Measurements from ENCODE around the gene CAB39. TPM values are rescaled to one million over a fixed set of nuclear protein-coding genes. Genes with fewer than 3 reads are reported as not detected.

CAB39 gene
- polyA plus RNA-seq, 1 donor from 2014 or later = 118 TPM

DNA sequence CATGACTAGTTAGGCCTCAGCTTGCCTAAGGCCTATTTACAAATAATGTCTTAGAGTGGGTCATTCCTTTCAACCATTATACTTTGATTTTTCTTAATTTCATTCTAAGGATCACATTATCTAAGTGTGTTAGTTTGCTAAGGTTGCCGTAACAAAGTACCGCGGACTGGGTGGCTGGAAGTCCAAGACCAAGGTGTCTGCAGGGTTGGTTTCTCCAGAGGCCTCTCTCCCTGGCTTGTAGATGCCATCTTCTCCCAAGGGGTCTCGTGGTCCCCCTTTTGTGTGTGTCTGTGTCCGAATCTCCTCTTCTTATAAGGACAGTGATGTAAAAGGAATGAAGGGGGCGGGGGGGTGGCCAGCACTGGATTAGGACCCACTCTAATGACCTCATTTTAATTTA is 133.7 kb downstream of the CAB39 start:
- no peak overlapping the region for H3K4me2 ChIP-seq (ENCODE audit: low read length)
- no peaks in the 10 kb centered on the region for H3K36me3 ChIP-seq (ENCODE audit: insufficient read depth, low read length)
- H3K27me3 ChIP-seq (ENCODE audit: insufficient read depth, low read depth, low read length) = no peaks in the 10 kb centered on the region
- no peaks in the 10 kb centered on the region for H3F3A ChIP-seq (ENCODE audit: insufficient read depth, low read length, poor library complexity, severe bottlenecking)
- H4K20me1 ChIP-seq (ENCODE audit: insufficient read depth) = no peaks in the 10 kb centered on the region
- no peak overlapping the region for H3K27ac ChIP-seq (ENCODE audit: low read length)
- TF ChIP-seq TAF1 (IDR thresholded peaks at IDR 0.05; ENCODE audit: low read depth) (no peak), MXI1 (conservative IDR thresholded peaks at IDR 0.05; ENCODE audit: poor library complexity, severe bottlenecking) (no peak), POLR2AphosphoS5 (IDR thresholded peaks at IDR 0.05) (no peak), EP300 (conservative IDR thresholded peaks at IDR 0.05; ENCODE audit: poor library complexity, severe bottlenecking) (no peak), RAD21 (conservative IDR thresholded peaks at IDR 0.05) (no peak), SMC3 (conservative IDR thresholded peaks at IDR 0.05; ENCODE audit: poor library complexity) (no peak), EZH2 (IDR thresholded peaks at IDR 0.05; ENCODE audit: borderline replicate concordance, insufficient read depth, low read length, poor library complexity, severe bottlenecking) (no peak)
- TF ChIP-seq, protein P1, sequence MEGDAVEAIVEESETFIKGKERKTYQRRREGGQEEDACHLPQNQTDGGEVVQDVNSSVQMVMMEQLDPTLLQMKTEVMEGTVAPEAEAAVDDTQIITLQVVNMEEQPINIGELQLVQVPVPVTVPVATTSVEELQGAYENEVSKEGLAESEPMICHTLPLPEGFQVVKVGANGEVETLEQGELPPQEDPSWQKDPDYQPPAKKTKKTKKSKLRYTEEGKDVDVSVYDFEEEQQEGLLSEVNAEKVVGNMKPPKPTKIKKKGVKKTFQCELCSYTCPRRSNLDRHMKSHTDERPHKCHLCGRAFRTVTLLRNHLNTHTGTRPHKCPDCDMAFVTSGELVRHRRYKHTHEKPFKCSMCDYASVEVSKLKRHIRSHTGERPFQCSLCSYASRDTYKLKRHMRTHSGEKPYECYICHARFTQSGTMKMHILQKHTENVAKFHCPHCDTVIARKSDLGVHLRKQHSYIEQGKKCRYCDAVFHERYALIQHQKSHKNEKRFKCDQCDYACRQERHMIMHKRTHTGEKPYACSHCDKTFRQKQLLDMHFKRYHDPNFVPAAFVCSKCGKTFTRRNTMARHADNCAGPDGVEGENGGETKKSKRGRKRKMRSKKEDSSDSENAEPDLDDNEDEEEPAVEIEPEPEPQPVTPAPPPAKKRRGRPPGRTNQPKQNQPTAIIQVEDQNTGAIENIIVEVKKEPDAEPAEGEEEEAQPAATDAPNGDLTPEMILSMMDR (IDR thresholded peaks at IDR 0.05; ENCODE audit: poor library complexity, severe bottlenecking) = no peak
- TF ChIP-seq, protein P2, sequence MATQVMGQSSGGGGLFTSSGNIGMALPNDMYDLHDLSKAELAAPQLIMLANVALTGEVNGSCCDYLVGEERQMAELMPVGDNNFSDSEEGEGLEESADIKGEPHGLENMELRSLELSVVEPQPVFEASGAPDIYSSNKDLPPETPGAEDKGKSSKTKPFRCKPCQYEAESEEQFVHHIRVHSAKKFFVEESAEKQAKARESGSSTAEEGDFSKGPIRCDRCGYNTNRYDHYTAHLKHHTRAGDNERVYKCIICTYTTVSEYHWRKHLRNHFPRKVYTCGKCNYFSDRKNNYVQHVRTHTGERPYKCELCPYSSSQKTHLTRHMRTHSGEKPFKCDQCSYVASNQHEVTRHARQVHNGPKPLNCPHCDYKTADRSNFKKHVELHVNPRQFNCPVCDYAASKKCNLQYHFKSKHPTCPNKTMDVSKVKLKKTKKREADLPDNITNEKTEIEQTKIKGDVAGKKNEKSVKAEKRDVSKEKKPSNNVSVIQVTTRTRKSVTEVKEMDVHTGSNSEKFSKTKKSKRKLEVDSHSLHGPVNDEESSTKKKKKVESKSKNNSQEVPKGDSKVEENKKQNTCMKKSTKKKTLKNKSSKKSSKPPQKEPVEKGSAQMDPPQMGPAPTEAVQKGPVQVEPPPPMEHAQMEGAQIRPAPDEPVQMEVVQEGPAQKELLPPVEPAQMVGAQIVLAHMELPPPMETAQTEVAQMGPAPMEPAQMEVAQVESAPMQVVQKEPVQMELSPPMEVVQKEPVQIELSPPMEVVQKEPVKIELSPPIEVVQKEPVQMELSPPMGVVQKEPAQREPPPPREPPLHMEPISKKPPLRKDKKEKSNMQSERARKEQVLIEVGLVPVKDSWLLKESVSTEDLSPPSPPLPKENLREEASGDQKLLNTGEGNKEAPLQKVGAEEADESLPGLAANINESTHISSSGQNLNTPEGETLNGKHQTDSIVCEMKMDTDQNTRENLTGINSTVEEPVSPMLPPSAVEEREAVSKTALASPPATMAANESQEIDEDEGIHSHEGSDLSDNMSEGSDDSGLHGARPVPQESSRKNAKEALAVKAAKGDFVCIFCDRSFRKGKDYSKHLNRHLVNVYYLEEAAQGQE (IDR thresholded peaks at IDR 0.05; ENCODE audit: borderline replicate concordance) = no peak
- no peak overlapping the region for H3K9ac ChIP-seq (ENCODE audit: low read length)
- no peak overlapping the region for H3K4me3 ChIP-seq (ENCODE audit: low read length)
- H2AFZ ChIP-seq (ENCODE audit: low read depth, low read length) = no peak overlapping the region
- no peaks in the 10 kb centered on the region for H3K9me2 ChIP-seq (ENCODE audit: insufficient read depth, low read length)
- H3K9me3 ChIP-seq (ENCODE audit: low read length) = peaks cover 4% of the 10 kb centered on the region
- no peaks in the 10 kb centered on the region for H3K79me2 ChIP-seq (replicated peaks; ENCODE audit: insufficient read depth, low read length)

DNA sequence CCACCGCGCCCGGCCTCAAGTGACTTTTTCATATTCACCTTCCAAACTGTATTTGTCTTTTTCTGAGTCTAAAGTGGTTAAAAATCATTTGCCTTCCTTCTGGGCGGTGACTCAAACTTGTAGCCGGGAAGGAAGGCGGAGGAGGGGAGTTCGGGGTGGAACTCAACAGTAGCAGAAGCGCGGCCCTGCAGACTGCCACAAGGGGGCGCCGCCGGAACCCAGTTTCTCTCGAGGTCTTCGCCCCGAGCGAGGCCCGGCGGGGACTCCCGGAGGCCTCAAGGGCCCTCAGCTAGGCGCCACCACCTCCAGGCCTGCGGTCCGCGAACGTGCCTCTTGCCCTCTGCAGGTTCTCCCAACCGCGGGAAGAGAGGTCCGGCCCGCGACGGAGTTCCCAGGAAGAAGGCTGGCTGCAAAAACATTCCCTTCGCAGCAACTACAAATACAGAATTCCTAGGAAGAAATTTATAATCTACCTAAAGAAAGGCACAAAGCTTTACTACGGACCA is 135.3 kb downstream of the CAB39 start:
- no peaks in the 10 kb centered on the region for H3K27me3 ChIP-seq (ENCODE audit: insufficient read depth, low read depth, low read length)
- H3K27ac ChIP-seq (ENCODE audit: low read length) = no peak overlapping the region
- H2AFZ ChIP-seq (ENCODE audit: low read depth, low read length) = no peak overlapping the region
- no peak overlapping the region for H3K4me3 ChIP-seq (ENCODE audit: low read length)
- no peaks in the 10 kb centered on the region for H3K79me2 ChIP-seq (replicated peaks; ENCODE audit: insufficient read depth, low read length)
- no peaks in the 10 kb centered on the region for H3F3A ChIP-seq (ENCODE audit: insufficient read depth, low read length, poor library complexity, severe bottlenecking)
- H3K9ac ChIP-seq (ENCODE audit: low read length) = no peak overlapping the region
- H3K9me2 ChIP-seq (ENCODE audit: insufficient read depth, low read length) = no peaks in the 10 kb centered on the region
- no peaks in the 10 kb centered on the region for H3K36me3 ChIP-seq (ENCODE audit: insufficient read depth, low read length)
- peaks cover 4% of the 10 kb centered on the region for H3K9me3 ChIP-seq (ENCODE audit: low read length)
- TF ChIP-seq POLR2AphosphoS5 (IDR thresholded peaks at IDR 0.05) (no peak), EZH2 (IDR thresholded peaks at IDR 0.05; ENCODE audit: borderline replicate concordance, insufficient read depth, low read length, poor library complexity, severe bottlenecking) (no peak), MXI1 (conservative IDR thresholded peaks at IDR 0.05; ENCODE audit: poor library complexity, severe bottlenecking) (no peak), SMC3 (conservative IDR thresholded peaks at IDR 0.05; ENCODE audit: poor library complexity) (peak; percentile 76), TAF1 (IDR thresholded peaks at IDR 0.05; ENCODE audit: low read depth) (no peak), RAD21 (conservative IDR thresholded peaks at IDR 0.05) (peak; percentile 68), EP300 (conservative IDR thresholded peaks at IDR 0.05; ENCODE audit: poor library complexity, severe bottlenecking) (no peak)
- TF ChIP-seq, protein P1 (IDR thresholded peaks at IDR 0.05; ENCODE audit: poor library complexity, severe bottlenecking) = peak; percentile 69
- TF ChIP-seq, protein P2 (IDR thresholded peaks at IDR 0.05; ENCODE audit: borderline replicate concordance) = no peak
- H3K4me2 ChIP-seq (ENCODE audit: low read length) = no peak overlapping the region
- no peaks in the 10 kb centered on the region for H4K20me1 ChIP-seq (ENCODE audit: insufficient read depth)

Data from neural cell (in vitro differentiated cells).